GM21381 (cell line): ENCODE measurements around the gene KIF26A.

Experiments used
- ATAC-seq: cut with Tn5 transposase; IDR thresholded peaks from one replicate; pipeline ENCODE4 v1.9.1; 2021; ENCODE audit warnings: mild to moderate bottlenecking, moderate library complexity; ENCODE audit not compliant: unreplicated experiment

The KIF26A gene

GRCh38 chr14:104155513-104155912, 17.1 kb downstream of the KIF26A start:
- ATAC-seq = no peak

- no peak for ATAC-seq
These were observed 17.8 kb downstream of the KIF26A start for GRCh38 chr14:104156142-104156541.

DNA sequence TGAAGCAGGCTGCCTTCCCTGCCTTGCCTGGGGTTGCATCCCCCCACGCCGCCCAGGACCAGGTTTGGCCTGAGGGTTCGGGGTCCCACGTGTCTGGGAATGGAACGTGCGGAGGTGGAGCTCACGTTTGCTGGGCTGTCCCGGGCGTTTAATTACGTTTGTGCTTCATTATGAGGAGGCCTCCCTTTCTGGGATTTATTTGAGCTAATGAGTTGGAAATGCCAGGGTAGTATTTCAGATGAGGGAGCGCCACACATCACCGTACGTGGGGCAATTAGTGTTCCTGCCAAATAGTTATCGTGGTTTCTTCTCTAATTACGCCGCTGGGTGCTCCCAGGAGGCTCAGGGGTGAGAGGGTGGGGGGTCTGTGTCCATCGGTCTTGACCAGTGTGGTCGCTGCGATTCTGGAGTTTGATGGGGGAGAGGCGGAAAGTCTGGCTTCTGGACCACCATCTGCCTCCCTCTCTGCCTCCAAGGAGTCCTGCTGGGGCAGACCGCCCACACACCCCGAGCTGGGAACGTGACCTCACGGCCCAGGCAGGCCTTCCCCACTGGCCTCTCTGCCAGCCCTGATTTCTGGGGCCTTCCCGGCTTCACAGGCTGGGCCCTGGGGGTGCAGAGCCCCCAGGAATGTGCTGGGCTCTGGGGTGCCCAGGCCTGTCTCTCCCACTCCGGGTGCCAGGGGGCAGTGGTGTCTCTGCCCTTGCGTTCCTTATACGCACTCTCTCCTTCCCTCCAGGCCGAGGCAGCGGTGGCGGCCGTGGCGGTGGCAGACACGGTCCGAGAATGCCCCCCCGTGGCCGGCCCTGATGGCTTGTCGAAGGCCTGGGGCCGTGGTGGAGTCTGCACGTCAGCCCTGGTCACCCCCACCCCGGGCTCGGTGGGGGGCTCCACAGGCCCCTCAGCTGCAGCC, 18.9 kb downstream of the KIF26A start:
- no peak for ATAC-seq

DNA sequence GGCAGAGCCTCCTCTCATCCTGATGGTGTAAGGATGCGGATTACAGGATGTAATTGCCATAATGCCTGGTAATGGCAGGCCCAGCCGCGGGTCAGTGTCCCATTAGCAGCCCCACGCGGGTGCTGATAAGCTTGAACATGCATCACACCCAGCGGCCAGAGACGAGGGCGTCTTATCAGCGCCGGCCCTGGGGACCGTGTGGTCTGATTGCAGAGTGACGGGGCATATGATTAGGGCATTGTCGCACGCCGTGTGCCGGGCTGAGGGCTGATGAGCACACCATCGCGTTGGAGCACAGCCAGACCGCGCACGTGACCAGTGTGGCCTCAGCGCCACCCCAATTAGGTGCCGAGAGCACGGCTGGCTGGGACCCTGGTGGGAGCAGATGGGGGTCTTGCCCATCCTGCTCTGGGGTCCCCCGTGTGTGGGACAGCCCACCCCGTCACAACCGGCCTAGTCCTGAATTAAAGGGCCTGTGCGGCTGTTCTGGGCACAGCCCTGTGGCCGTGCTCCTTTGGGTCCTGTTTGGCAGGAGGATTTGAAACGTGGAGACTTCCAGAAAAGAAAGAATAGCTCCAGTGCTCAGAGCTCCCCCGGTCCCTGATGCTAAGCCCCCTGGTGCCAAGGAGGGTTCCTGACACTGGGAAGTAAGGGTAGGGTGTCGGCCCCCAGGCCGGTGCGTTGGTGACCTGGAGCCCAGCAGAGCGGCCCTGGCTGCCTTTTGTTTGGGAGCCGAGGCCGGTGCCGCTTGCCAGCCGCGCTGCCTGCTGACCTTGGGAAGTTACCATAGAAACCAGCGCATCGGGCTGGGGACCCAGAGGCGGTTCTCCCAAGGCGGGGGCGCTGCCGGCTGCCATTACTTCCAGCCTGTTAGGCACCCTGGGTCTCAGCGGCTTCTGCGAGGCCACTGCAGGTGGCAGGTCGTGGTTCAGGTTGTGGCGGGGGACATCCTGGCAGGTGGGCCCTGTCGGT, 20.7 kb downstream of the KIF26A start:
- no peak for ATAC-seq

GRCh38 chr14:104159990-104160389, 21.6 kb downstream of the KIF26A start:
- no peak for ATAC-seq

- ATAC-seq = no peak
These were observed 23.4 kb downstream of the KIF26A start for GRCh38 chr14:104161602-104162367.

- ATAC-seq = no peak
These were observed 24.1 kb downstream of the KIF26A start for GRCh38 chr14:104162495-104162894.

DNA sequence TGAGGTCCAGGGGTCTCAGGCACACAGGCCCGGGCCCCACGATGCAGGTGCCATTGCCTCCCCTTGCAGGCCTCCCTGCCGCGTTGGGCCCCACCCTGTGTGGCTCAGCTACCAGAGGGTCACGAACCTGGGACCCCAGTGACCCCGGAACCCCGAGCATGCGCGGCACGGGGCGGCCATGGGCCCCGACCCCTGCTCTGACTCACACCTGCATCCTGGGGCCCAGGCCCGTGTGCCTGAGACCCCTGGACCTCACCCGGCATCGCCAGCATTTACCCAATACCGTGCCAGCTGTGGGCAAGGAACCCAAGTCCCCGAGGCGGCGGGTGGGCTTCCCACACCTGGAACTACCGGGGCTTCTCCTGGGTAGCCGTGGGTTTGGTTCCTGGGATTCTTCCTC, 25.2 kb downstream of the KIF26A start:
- no peak for ATAC-seq

- no peak for ATAC-seq
These were observed 25.7 kb downstream of the KIF26A start for GRCh38 chr14:104164041-104164440.

DNA sequence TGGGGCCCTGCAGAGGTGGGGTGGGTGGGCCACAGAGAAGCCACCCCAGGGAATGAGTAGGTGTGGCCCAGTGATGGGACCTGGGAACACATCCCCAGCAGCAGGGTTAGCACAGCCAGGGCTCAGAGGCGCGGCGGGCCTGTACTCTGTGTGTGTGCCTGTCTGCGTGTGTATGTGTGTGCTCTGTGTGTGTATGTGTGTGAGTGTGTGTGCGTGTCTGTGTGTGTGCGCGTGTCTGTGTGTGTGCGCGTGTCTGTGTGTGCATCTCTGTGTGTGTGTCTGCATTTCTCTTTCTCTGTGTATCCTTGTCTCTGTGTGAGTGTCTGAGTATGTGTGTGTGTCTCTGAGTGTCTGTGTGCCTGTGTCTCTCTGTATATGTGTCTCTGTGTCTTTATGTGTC, 26.1 kb downstream of the KIF26A start:
- no peak for ATAC-seq

GRCh38 chr14:104166698-104167097, 28.3 kb downstream of the KIF26A start:
- ATAC-seq = no peak

GRCh38 chr14:104168603-104169002, 30.2 kb downstream of the KIF26A start:
- no peak for ATAC-seq

GRCh38 chr14:104169005-104169698, 30.8 kb downstream of the KIF26A start:
- no peak for ATAC-seq

GRCh38 chr14:104169699-104170479, 31.5 kb downstream of the KIF26A start:
- ATAC-seq = no peak

- ATAC-seq = no peak
These were observed 32.8 kb downstream of the KIF26A start for GRCh38 chr14:104171029-104171697.

DNA sequence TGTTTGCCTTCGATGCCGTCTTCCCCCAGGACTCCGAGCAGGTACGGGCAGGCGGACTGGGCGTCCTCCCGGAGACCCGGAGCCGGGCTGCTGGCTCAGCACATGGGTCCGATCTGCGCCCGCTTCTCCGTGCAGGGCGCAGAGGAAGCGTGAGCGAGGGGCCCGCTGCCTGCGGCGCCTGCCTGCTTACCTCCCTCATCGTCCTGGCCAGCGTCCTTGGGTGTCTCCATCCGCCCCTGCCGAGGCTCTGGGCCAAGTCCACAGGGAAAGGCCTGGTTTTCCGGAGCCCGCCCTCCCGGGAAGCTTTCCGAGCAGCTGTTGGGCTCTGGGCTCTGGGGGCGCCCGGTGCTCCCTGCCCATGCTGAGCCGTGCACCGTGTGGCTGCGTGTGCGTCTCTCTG, 33.5 kb downstream of the KIF26A start:
- no peak for ATAC-seq

DNA sequence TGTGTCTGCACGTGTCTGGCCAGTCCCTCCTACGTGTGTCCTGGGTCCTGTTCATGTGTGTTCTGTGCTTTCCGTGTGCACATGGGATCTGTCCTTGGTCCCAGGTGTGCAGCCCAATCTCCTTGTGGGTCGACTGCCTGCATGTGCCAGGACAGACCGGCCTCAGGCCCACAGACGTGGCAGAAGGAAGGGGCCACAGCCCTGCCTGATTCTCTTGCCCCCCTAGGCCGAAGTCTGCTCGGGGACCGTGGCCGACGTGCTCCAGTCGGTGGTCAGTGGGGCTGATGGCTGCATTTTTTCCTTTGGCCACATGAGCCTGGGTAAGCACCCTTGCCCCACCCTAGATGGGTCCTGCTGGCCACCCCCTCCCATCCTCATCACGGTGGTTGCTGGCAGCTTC, 34.0 kb downstream of the KIF26A start:
- no peak for ATAC-seq

DNA sequence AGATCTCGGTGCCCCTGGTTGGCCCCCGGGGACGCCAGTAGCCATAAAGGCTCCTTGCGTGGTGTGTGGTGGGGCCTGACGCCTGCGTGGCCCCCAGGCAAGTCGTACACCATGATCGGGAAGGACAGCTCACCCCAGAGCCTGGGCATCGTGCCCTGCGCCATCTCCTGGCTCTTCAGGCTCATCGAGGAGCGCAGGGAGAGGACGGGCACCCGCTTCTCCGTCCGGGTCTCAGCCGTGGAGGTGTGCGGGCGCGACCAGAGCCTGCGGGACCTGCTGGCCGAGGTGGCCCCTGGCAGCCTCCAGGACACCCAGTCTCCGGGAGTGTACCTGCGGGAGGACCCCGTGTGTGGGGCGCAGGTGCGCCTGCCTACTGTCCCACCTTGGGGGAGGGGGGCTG, 34.5 kb downstream of the KIF26A start:
- no peak for ATAC-seq

DNA sequence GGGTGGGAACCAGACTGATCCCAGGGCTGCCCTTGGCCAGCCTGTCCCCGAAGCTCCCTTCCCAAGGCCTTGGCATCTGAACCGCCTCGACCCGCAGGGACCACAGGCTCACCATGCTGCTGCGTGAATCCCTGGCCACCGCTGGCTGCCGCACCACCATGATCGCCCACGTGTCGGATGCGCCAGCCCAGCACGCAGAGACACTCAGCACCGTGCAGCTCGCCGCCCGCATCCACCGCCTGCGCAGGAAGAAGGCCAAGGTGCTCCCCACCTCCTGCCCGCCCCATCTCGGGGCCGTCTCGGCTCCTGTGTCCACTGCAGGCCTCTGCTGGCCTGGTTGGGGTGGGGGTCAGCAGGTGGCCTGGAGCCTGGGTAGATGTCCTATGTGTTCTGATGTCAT, 35.7 kb downstream of the KIF26A start:
- ATAC-seq = no peak
